ENCODE data around the gene PRKCA. TPM values are rescaled to one million over a fixed set of nuclear protein-coding genes. Genes with fewer than 3 reads are reported as not detected.

PRKCA gene
- total RNA-seq, 2 experiments from 2014 or later: 84.4 to 87.9 TPM

DNA sequence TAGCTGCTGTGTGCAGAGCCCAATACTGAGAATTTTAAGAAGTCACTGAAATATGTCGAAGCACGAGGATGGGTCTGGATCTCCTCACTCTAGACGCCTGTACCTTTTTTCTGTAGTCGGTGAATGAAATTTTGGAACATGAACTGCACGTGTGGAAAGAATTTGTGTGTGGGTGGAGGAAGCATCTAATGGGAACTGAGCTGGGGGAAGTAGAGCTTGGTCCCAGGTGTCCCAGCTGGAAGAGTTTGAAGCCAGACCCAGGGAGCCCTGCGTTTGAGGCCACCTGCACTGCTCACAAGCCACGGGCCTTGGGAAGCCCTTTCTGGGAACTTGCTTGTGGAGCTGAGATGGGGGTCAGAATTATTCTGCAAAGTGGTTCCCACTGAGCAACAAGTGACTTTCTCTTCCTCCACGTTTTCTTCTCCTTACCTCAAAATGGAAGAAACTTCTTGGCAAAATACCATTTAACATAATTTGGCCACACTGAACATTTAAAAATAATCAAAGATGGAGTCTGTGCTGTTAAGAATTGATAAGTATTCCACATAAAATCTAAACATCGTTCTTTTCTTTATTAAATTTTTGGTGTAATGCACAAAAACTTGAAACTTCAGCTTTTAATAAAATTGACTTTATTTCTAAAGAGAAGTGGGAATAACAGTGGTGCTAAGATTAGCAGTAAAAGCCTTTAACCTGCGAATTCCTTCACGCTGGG lies 163.8 kb downstream of the PRKCA start:
- ChIA-PET POLR2A (interaction anchor here (0.6 to 2.4 kb wide), 5 partner anchors 9 to 167 kb away, joined by 3 to 5 read pairs (median 3); no protein-coding TSS in a partner anchor), CTCF (interaction anchor here (1.2 to 2.3 kb wide), 3 partner anchors 12 to 101 kb away, joined by 3 to 6 read pairs (median 3); no protein-coding TSS in a partner anchor)
- Mint-ChIP-seq H3K27ac (peak overlapping the region; percentile 91), H3K4me3 (no peak overlapping the region), H3K9me3 (no peaks in the 10 kb centered on the region), H3K36me3 (ENCODE audit: low read depth) (peaks cover 19% of the 10 kb centered on the region), H3K4me1 (ENCODE audit: low read depth) (peaks cover 67% of the 10 kb centered on the region), H3K27me3 (no peaks in the 10 kb centered on the region)
- DNase-seq (no peak), ATAC-seq (no peak)
- intact Hi-C loops (cut with micrococcal nuclease): loop anchor here (5.0 kb wide), 2 partner anchors 46 to 154 kb away; no protein-coding TSS in a partner anchor
- TF ChIP-seq CTCF (IDR thresholded peaks at IDR 0.05): no peak

DNA sequence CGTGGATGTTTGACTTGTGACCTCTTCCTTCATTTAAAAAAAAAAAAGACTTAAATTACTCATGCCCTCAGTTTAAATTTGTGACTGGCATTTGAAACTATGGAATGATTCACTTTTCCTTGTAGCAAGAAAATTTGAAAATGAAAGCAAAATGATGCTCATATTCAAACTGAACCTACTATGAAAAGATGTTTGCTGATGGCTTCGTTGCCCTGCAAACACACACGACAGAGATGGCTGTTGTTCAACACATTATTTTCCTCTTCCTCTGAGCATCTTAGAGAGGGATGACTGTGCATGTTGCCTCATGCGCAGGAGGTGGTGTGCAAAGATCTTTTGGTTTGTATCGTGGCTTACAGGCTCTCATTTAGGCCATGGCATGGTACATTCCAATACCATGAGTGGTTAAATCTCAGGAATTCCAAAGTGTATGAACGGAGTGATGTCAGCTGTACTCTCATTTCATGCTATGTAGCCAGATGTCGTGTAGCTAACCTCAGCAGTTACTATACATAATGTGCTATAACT lies 164.5 kb downstream of the PRKCA start:
- Mint-ChIP-seq H3K4me1 (ENCODE audit: low read depth) (peaks cover 69% of the 10 kb centered on the region), H3K9me3 (no peaks in the 10 kb centered on the region), H3K27ac (peak overlapping the region; percentile 91), H3K27me3 (no peaks in the 10 kb centered on the region), H3K4me3 (peak overlapping the region; percentile 44), H3K36me3 (ENCODE audit: low read depth) (peaks cover 16% of the 10 kb centered on the region)
- CTCF ChIA-PET: interaction anchor here (1.3 to 2.3 kb wide), 2 partner anchors 100 to 102 kb away, joined by 3 to 6 read pairs; no protein-coding TSS in a partner anchor
- ATAC-seq: peak; percentile 89
- TF ChIP-seq CTCF (IDR thresholded peaks at IDR 0.05): no peak
- peak; percentile 80 for DNase-seq
- POLR2A ChIA-PET: interaction anchor here (0.8 to 2.4 kb wide), 6 partner anchors 17 to 264 kb away, joined by 3 to 5 read pairs (median 4); no protein-coding TSS in a partner anchor
- intact Hi-C loops (cut with micrococcal nuclease): loop anchor here (5.0 kb wide), 2 partner anchors 45 to 155 kb away; no protein-coding TSS in a partner anchor

DNA sequence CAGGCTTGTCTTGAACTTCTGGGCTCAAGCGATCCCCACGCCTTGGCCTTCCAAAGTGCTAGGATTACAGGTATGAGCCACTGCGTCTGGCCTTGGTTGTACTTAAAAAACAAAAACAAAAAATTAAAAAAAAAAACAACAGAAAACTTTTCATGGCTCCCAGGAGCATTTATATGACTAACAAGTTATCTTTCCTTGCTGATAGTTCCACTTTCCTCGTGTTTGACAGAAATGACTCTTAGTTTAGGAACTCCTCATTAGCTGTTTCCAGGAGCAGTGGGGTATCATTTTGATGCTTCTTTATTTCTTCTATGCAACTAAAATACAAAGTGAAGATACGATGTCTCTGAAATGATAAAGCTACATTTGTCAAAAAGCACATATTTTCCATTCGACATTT lies 165.4 kb downstream of the PRKCA start:
- Mint-ChIP-seq H3K27me3 (no peaks in the 10 kb centered on the region), H3K36me3 (ENCODE audit: low read depth) (peaks cover 19% of the 10 kb centered on the region), H3K27ac (peak overlapping the region; percentile 91), H3K4me1 (ENCODE audit: low read depth) (peaks cover 74% of the 10 kb centered on the region), H3K9me3 (no peaks in the 10 kb centered on the region), H3K4me3 (no peak overlapping the region)
- ChIA-PET POLR2A (interaction anchor here (0.6 to 2.4 kb wide), 6 partner anchors 16 to 265 kb away, joined by 3 to 5 read pairs (median 4); no protein-coding TSS in a partner anchor), CTCF (interaction anchor here (0.8 to 1.6 kb wide), 4 partner anchors 99 to 212 kb away, joined by 3 to 4 read pairs (median 3); no protein-coding TSS in a partner anchor)
- DNase-seq (no peak), ATAC-seq (no peak)
- intact Hi-C loops (cut with micrococcal nuclease): loop anchor here (5.0 kb wide), 2 partner anchors 45 to 155 kb away; no protein-coding TSS in a partner anchor
- TF ChIP-seq CTCF (IDR thresholded peaks at IDR 0.05): no peak

GRCh38 chr17:66468241-66469087 lies 166.1 kb downstream of the PRKCA start:
- peaks cover 26% of the 10 kb centered on the region for H3K36me3 Mint-ChIP-seq (ENCODE audit: low read depth)
- DNase-seq (peak; percentile 18), ATAC-seq (no peak)
- H3K9me3 Mint-ChIP-seq: no peaks in the 10 kb centered on the region
- POLR2A ChIA-PET: interaction anchor here (0.6 to 1.4 kb wide), 2 partner anchors 80 to 266 kb away, joined by 3 to 4 read pairs; no protein-coding TSS in a partner anchor
- H3K4me1 Mint-ChIP-seq (ENCODE audit: low read depth): peaks cover 76% of the 10 kb centered on the region
- intact Hi-C loops (cut with micrococcal nuclease): loop anchor here (5.0 kb wide), 2 partner anchors 44 to 156 kb away; no protein-coding TSS in a partner anchor
- no peak overlapping the region for H3K4me3 Mint-ChIP-seq
- H3K27ac Mint-ChIP-seq: peak overlapping the region; percentile 91
- CTCF ChIA-PET: interaction anchor here (0.8 to 1.6 kb wide), 3 partner anchors 98 to 213 kb away, joined by 3 to 4 read pairs (median 3); no protein-coding TSS in a partner anchor
- no peaks in the 10 kb centered on the region for H3K27me3 Mint-ChIP-seq
- TF ChIP-seq CTCF (IDR thresholded peaks at IDR 0.05): no peak
